Stimulated activated CD8-positive, alpha-beta memory T cell treated with anti-CD3 and anti-CD28 coated beads, Interleukin-12 subunit alpha, Interleukin-12 subunit beta, amount 100 ng/mL, for 4 hours (primary cell): ENCODE data around the gene C10orf105.

Experiments used
- DNase-seq: peaks from one replicate; pipeline ENCODE4 v3.0.0-alpha.2; 2020; ENCODE audit warnings: low read depth

C10orf105 gene

GRCh38 chr10:71675295-71675970, 44.1 kb downstream of the C10orf105 start:
- DNase-seq: no peak

GRCh38 chr10:71671994-71672946, 47.3 kb downstream of the C10orf105 start:
- DNase-seq: no peak

- no peak for DNase-seq
These were observed 52.2 kb downstream of the C10orf105 start for GRCh38 chr10:71667387-71667752.

- DNase-seq: no peak
These were observed 52.8 kb downstream of the C10orf105 start for GRCh38 chr10:71666639-71667386.

- DNase-seq: no peak
These were observed 54.1 kb downstream of the C10orf105 start for GRCh38 chr10:71665456-71665855.

- no peak for DNase-seq
These were observed 55.0 kb downstream of the C10orf105 start for GRCh38 chr10:71664585-71664984.

GRCh38 chr10:71663311-71663710, 56.3 kb downstream of the C10orf105 start:
- DNase-seq: no peak

- DNase-seq: no peak
These were observed 57.7 kb downstream of the C10orf105 start for GRCh38 chr10:71661779-71662336.
